Right lobe of liver (tissue), 6 donors: ENCODE results near the gene CD83. TPM values are rescaled to one million over a fixed set of nuclear protein-coding genes. Genes with fewer than 3 reads are reported as not detected.

ENCODE experiments used
- ATAC-seq, 4 donors: fragments of 200-7000 bp; cut with Tn5 transposase; one replicate each; pipeline ENCODE4 v1.9.1; 2020; ENCODE audit warnings: mild to moderate bottlenecking in 4 of 4, moderate library complexity in 4 of 4
- DNase-seq, 3 donors: peaks; one replicate each; pipeline ENCODE4 v3.0.0-alpha.2; 2020
- H3K27ac ChIP-seq, 3 donors: fragments of 200-600 bp; one replicate each; pipeline ENCODE4 v1.8.0; 2022
- H3K27me3 ChIP-seq, 2 donors: fragments of 200-600 bp; one replicate each; pipeline ENCODE4 v1.8.0; 2022
- H3K36me3 ChIP-seq, 4 donors: fragments of 200-600 bp; sonication (generic) in 1 of 4; one replicate each; pipeline versions ENCODE4 v1.5.1 to v1.8.0; 2017 to 2022; ENCODE audit warnings: control low read depth in 1 of 4
- H3K4me1 ChIP-seq, 4 donors: fragments of 200-600 bp; sonication (generic) in 1 of 4; one replicate each; pipeline versions ENCODE4 v1.5.1 to v1.8.0; 2017 to 2022; ENCODE audit warnings: control low read depth in 1 of 4
- H3K4me3 ChIP-seq, 3 donors: fragments of 200-600 bp; one replicate each; pipeline ENCODE4 v1.8.0; 2022
- H3K9me3 ChIP-seq, 4 donors: fragments of 200-600 bp; sonication (generic) in 1 of 4; one replicate each; pipeline versions ENCODE4 v1.5.1 to v1.8.0; 2017 to 2022; ENCODE audit warnings: control low read depth in 1 of 4
- CTCF ChIP-seq, 4 donors: fragments of 200-600 bp in 3 of 4; fragments of 450-650 bp in 1 of 4; IDR thresholded peaks; one replicate each; pipeline versions ENCODE4 v1.5.1 to v1.8.0; 2016 to 2022; ENCODE audit warnings: antibody characterized with exemption in 4 of 4, mild to moderate bottlenecking in 2 of 4
- POLR2A ChIP-seq: fragments of 450-650 bp; IDR thresholded peaks from one replicate; pipeline ENCODE4 v1.6.1; 2017; ENCODE audit warnings: antibody characterized with exemption, mild to moderate bottlenecking
- WGBS: methylation state at CpG from one replicate; pipeline ENCODE4 v1.1.6; 2018; ENCODE audit warnings: low coverage, low lambda C conversion rate; ENCODE audit not compliant: insufficient coverage; ENCODE audit errors: missing lambda C conversion rate; 5-methylcytosine and 5-hydroxymethylcytosine counted together
- intact Hi-C, 2 donors: fragments of 100-400 bp; cut with DNase I; formaldehyde crosslinking; loops; one replicate each; pipeline versions ENCODE4 v1.11.2 to v1.14.1; 2022
- small RNA-seq, 2 experiments: library from RNA; depleted of rRNA; stranded (forward); fragments of <200 nt; gene quantifications; one replicate each; pipeline ENCODE3, GENCODE V24; 2016
- total RNA-seq, 6 experiments: library from RNA; depleted of rRNA in 2 of 6; stranded (reverse); fragments of >200 nt in 2 of 6; fragmentation: NEBNext Ultra II Directional in 3 of 6; extraction: Animal tissue kit (Norgen Biotek cat#: 25700) in 3 of 6; gene quantifications; one replicate each; pipeline versions ENCODE4 v1.1.0 to v1.2.4, GENCODE V29; 2016 to 2023
- donor health status: DM: no; HTN: yes; CAD: no.
- donor health status: DM: no; HTN: no; CAD: no.
- donor health status: DM: no; HTN: no; CAD: no.
- donor health status: DM: no; HTN: yes; CAD: no.
- donor health status: DM: no; HTN: yes; CAD: no.

The CD83 gene
- total RNA-seq, 6 experiments from 2014 or later = 0.32 to 5.2 (median 1.1) TPM

- DNase-seq (no peak), ATAC-seq (no peak)
- Histone ChIP-seq H3K4me3 (no peak overlapping the region), H3K27ac (no peak overlapping the region), H3K4me1 (no peaks in the 10 kb centered on the region), H3K36me3 (no peaks in the 10 kb centered on the region), H3K9me3 (no peaks in the 10 kb centered on the region), H3K27me3 (peaks cover 0 to 5% of the 10 kb centered on the region in 2 donors)
- WGBS = 50% methylated on average over 1 of the region's 2 CpGs
- intact Hi-C loops = no loop called here
- no peak for TF ChIP-seq POLR2A
- no peak for TF ChIP-seq CTCF (IDR thresholded peaks at IDR 0.05)
Measured at GRCh38 chr6:14180609-14181008, 63.0 kb downstream of the CD83 start.

- Histone ChIP-seq H3K27me3 (peaks cover 0 to 5% of the 10 kb centered on the region in 2 donors), H3K9me3 (no peaks in the 10 kb centered on the region), H3K4me1 (no peaks in the 10 kb centered on the region), H3K36me3 (no peaks in the 10 kb centered on the region), H3K27ac (no peak overlapping the region), H3K4me3 (no peak overlapping the region)
- 15% methylated on average over 1 of the region's 1 CpG for WGBS
- intact Hi-C loops = no loop called here
- DNase-seq (no peak), ATAC-seq (no peak)
- TF ChIP-seq CTCF (IDR thresholded peaks at IDR 0.05) (no peak), POLR2A (no peak)
Measured at GRCh38 chr6:14182916-14183315, 65.3 kb downstream of the CD83 start.

Small RNA genes lying within 50 kb of the gene (small RNA-seq; reads per million reads assigned to genes)
- gene RNU7-133P = 0 reads per million in 2 experiments

Other genes starting within 250 kb of the CD83 start
- not detected for gene RNF182, start 192.8 kb upstream of the CD83 start, total RNA-seq